Subcutaneous abdominal adipose tissue (tissue), 5 donors: ENCODE measurements around the gene AFF1.

Experiments used
- H3K27ac ChIP-seq: one replicate; pipeline ENCODE4 v1.7.0; 2013; ENCODE audit warnings: low read depth, mild to moderate bottlenecking, inconsistent platforms, low read length, moderate library complexity
- H3K27me3 ChIP-seq, 5 donors: one replicate each; pipeline ENCODE4 v1.7.0; 2013; ENCODE audit warnings: low read length in 5 of 5, inconsistent platforms in 1 of 5; ENCODE audit not compliant: control insufficient read depth in 5 of 5, insufficient read depth in 4 of 5
- H3K36me3 ChIP-seq, 5 donors: one replicate each; pipeline ENCODE4 v1.7.0; 2013; ENCODE audit warnings: low read length in 5 of 5; ENCODE audit not compliant: control insufficient read depth in 5 of 5, insufficient read depth in 5 of 5
- H3K4me1 ChIP-seq, 5 donors: one replicate each; pipeline ENCODE4 v1.7.0; 2013; ENCODE audit warnings: low read length in 5 of 5, mild to moderate bottlenecking in 3 of 5, moderate library complexity in 1 of 5; ENCODE audit not compliant: control insufficient read depth in 5 of 5, insufficient read depth in 5 of 5
- H3K4me3 ChIP-seq, 5 donors: one replicate each; pipeline ENCODE4 v1.7.0; 2013; ENCODE audit warnings: low read length in 5 of 5, low read depth in 1 of 5
- H3K9ac ChIP-seq, 5 donors: one replicate each; pipeline ENCODE4 v1.7.0; 2013; ENCODE audit warnings: low read length in 5 of 5, mild to moderate bottlenecking in 4 of 5, moderate library complexity in 3 of 5
- H3K9me3 ChIP-seq, 5 donors: one replicate each; pipeline ENCODE4 v1.7.0; 2013; ENCODE audit warnings: low read length in 5 of 5; ENCODE audit not compliant: control insufficient read depth in 5 of 5
- donor health status: healthy.
- donor health status: healthy.
- donor health status: healthy.
- donor health status: healthy.
- donor health status: healthy.

The AFF1 gene

GRCh38 chr4:86938771-86939520 lies 4.1 kb downstream of the AFF1 start:
- Histone ChIP-seq H3K27ac (peak overlapping the region; percentile 84), H3K36me3 (no peaks in the 10 kb centered on the region), H3K4me1 (peaks cover 0 to 51% (median 39%) of the 10 kb centered on the region in 5 donors), H3K9me3 (no peaks in the 10 kb centered on the region), H3K4me3 (peak overlapping the region in 2 of 5 donors; percentile 13 to 19), H3K9ac (peak overlapping the region in 2 of 5 donors; percentile 47 to 49), H3K27me3 (no peaks in the 10 kb centered on the region)

GRCh38 chr4:86939729-86940575 lies 5.1 kb downstream of the AFF1 start:
- Histone ChIP-seq H3K4me3 (peak overlapping the region in 1 of 5 donors; percentile 13), H3K4me1 (peaks cover 0 to 46% (median 34%) of the 10 kb centered on the region in 5 donors), H3K27ac (peak overlapping the region; percentile 84), H3K9ac (peak overlapping the region in 1 of 5 donors; percentile 16), H3K27me3 (no peaks in the 10 kb centered on the region), H3K36me3 (no peaks in the 10 kb centered on the region), H3K9me3 (no peaks in the 10 kb centered on the region)

- H3K27me3 ChIP-seq, result no peaks in the 10 kb centered on the region
- H3K36me3 ChIP-seq, result no peaks in the 10 kb centered on the region
- H3K9ac ChIP-seq, result no peak overlapping the region
- no peaks in the 10 kb centered on the region for H3K9me3 ChIP-seq
- H3K27ac ChIP-seq, result no peak overlapping the region
- H3K4me1 ChIP-seq, result peaks cover 0 to 44% (median 31%) of the 10 kb centered on the region in 5 donors
- no peak overlapping the region for H3K4me3 ChIP-seq
These were observed 6.2 kb downstream of the AFF1 start for GRCh38 chr4:86940920-86941460.

- no peak overlapping the region for H3K27ac ChIP-seq
- no peaks in the 10 kb centered on the region for H3K27me3 ChIP-seq
- H3K4me1 ChIP-seq, result peaks cover 0 to 39% (median 20%) of the 10 kb centered on the region in 5 donors
- H3K9me3 ChIP-seq, result no peaks in the 10 kb centered on the region
- no peak overlapping the region for H3K4me3 ChIP-seq
- no peaks in the 10 kb centered on the region for H3K36me3 ChIP-seq
- H3K9ac ChIP-seq, result no peak overlapping the region
These were observed 7.4 kb downstream of the AFF1 start for GRCh38 chr4:86942185-86942666.

GRCh38 chr4:86944964-86945781 lies 10.4 kb downstream of the AFF1 start:
- peaks cover 0 to 27% (median 4%) of the 10 kb centered on the region in 5 donors for H3K4me1 ChIP-seq
- peaks cover 0 to 2% (median 0%) of the 10 kb centered on the region in 5 donors for H3K36me3 ChIP-seq
- H3K9ac ChIP-seq, result no peak overlapping the region
- H3K27me3 ChIP-seq, result no peaks in the 10 kb centered on the region
- no peak overlapping the region for H3K27ac ChIP-seq
- H3K4me3 ChIP-seq, result no peak overlapping the region
- no peaks in the 10 kb centered on the region for H3K9me3 ChIP-seq

GRCh38 chr4:86946868-86947500 lies 12.2 kb downstream of the AFF1 start:
- Histone ChIP-seq H3K4me1 (peaks cover 0 to 33% (median 10%) of the 10 kb centered on the region in 5 donors), H3K9ac (no peak overlapping the region), H3K27ac (no peak overlapping the region), H3K36me3 (peaks cover 0 to 2% (median 0%) of the 10 kb centered on the region in 5 donors), H3K27me3 (no peaks in the 10 kb centered on the region), H3K9me3 (no peaks in the 10 kb centered on the region), H3K4me3 (no peak overlapping the region)

- H3K4me3 ChIP-seq, result no peak overlapping the region
- H3K27me3 ChIP-seq, result no peaks in the 10 kb centered on the region
- peaks cover 0 to 2% (median 0%) of the 10 kb centered on the region in 5 donors for H3K36me3 ChIP-seq
- no peak overlapping the region for H3K9ac ChIP-seq
- H3K4me1 ChIP-seq, result peaks cover 0 to 30% (median 10%) of the 10 kb centered on the region in 5 donors
- no peak overlapping the region for H3K27ac ChIP-seq
- no peaks in the 10 kb centered on the region for H3K9me3 ChIP-seq
These were observed 12.8 kb downstream of the AFF1 start for GRCh38 chr4:86947501-86948120.

- Histone ChIP-seq H3K9ac (no peak overlapping the region), H3K27me3 (no peaks in the 10 kb centered on the region), H3K9me3 (no peaks in the 10 kb centered on the region), H3K27ac (no peak overlapping the region), H3K4me1 (peaks cover 0 to 29% (median 10%) of the 10 kb centered on the region in 5 donors), H3K36me3 (peaks cover 0 to 2% (median 0%) of the 10 kb centered on the region in 5 donors), H3K4me3 (no peak overlapping the region)
These were observed 13.5 kb downstream of the AFF1 start for GRCh38 chr4:86948276-86948675.
